SU-DHL-6 (cell line): ENCODE measurements around the gene SCUBE1.
A peak's percentile ranks its signal among the peaks of the same experiment; 100 is the strongest.

ENCODE experiments used
- H2AFZ ChIP-seq: fragments of 200-600 bp; sonication (generic); 2 replicates; pipeline ENCODE4 v1.6.1; 2014; ENCODE audit warnings: low read depth, mild to moderate bottlenecking, moderate library complexity, mixed read lengths, antibody characterized with exemption, low read length; ENCODE audit not compliant: severe bottlenecking
- H3F3A ChIP-seq: fragments of 200-600 bp; shearing (Covaris generic); 2 replicates; pipeline ENCODE4 v1.6.0; 2016; ENCODE audit warnings: antibody characterized with exemption, mild to moderate bottlenecking; ENCODE audit not compliant: insufficient read depth
- H3K27ac ChIP-seq: fragments of 200-600 bp; sonication (generic); 2 replicates; pipeline ENCODE4 v1.5.1; 2016; ENCODE audit warnings: low read depth, mild to moderate bottlenecking, low read length, moderate library complexity, mixed read lengths
- H3K27me3 ChIP-seq: fragments of 200-600 bp; sonication (generic), shearing (Covaris generic); 2 replicates; pipeline ENCODE4 v1.6.0; 2014; ENCODE audit warnings: mild to moderate bottlenecking, low read length
- H3K36me3 ChIP-seq: fragments of 200-600 bp; sonication (generic); 2 replicates; pipeline ENCODE4 v1.6.1; 2014; ENCODE audit warnings: mild to moderate bottlenecking, low read length, mixed read lengths
- H3K4me2 ChIP-seq: fragments of 300-600, 200-600 bp; shearing (Covaris generic), sonication (generic); 2 replicates; pipeline ENCODE4 v1.6.0; 2014; ENCODE audit warnings: low read length, low read depth, mild to moderate bottlenecking; ENCODE audit not compliant: poor library complexity, severe bottlenecking
- H3K4me3 ChIP-seq: fragments of 200-600 bp; sonication (generic); 2 replicates; pipeline ENCODE4 v1.5.1; 2014; ENCODE audit warnings: antibody characterized with exemption, low read length, mild to moderate bottlenecking, mixed read lengths; ENCODE audit not compliant: insufficient read depth, poor library complexity, severe bottlenecking
- H3K79me2 ChIP-seq: fragments of 200-600 bp; sonication (generic); 2 replicates; pipeline ENCODE4 v1.6.1; 2014; ENCODE audit warnings: mild to moderate bottlenecking, low read length, moderate library complexity; ENCODE audit not compliant: insufficient read depth
- H3K9ac ChIP-seq: fragments of 200-600 bp; sonication (generic); 2 replicates; pipeline ENCODE4 v1.7.0; 2014; ENCODE audit warnings: mild to moderate bottlenecking, low read length
- H3K9me2 ChIP-seq: fragments of 200-600 bp; sonication (generic); replicated peaks from 2 replicates; pipeline ENCODE4 v1.6.1; 2014; ENCODE audit warnings: low read length; ENCODE audit not compliant: insufficient read depth
- H3K9me3 ChIP-seq: fragments of 200-600 bp; sonication (generic); 2 replicates; pipeline ENCODE4 v1.6.1; 2014; ENCODE audit warnings: low read length, mixed read lengths; ENCODE audit not compliant: insufficient read depth
- H4K20me1 ChIP-seq: fragments of 200-600 bp; sonication (generic); 2 replicates; pipeline ENCODE4 v1.6.1; 2014; ENCODE audit warnings: low read depth, mild to moderate bottlenecking, antibody characterized with exemption, low read length, moderate library complexity, mixed read lengths
- EZH2phosphoT487 ChIP-seq: fragments of 200-600 bp; sonication (generic), shearing (Covaris generic); conservative IDR thresholded peaks from 2 replicates; pipeline ENCODE4 v1.6.1; 2018; ENCODE audit warnings: mild to moderate bottlenecking, antibody characterized with exemption, low read length, moderate library complexity, mixed read lengths
- TF ChIP-seq, protein P1 (sequence below): fragments of 200-600 bp; sonication (generic); IDR thresholded peaks from one replicate; pipeline ENCODE4 v1.5.1; 2017; ENCODE audit warnings: antibody characterized with exemption, mild to moderate bottlenecking, low read length, moderate library complexity; ENCODE audit not compliant: insufficient read depth, poor library complexity, severe bottlenecking

The SCUBE1 gene

DNA sequence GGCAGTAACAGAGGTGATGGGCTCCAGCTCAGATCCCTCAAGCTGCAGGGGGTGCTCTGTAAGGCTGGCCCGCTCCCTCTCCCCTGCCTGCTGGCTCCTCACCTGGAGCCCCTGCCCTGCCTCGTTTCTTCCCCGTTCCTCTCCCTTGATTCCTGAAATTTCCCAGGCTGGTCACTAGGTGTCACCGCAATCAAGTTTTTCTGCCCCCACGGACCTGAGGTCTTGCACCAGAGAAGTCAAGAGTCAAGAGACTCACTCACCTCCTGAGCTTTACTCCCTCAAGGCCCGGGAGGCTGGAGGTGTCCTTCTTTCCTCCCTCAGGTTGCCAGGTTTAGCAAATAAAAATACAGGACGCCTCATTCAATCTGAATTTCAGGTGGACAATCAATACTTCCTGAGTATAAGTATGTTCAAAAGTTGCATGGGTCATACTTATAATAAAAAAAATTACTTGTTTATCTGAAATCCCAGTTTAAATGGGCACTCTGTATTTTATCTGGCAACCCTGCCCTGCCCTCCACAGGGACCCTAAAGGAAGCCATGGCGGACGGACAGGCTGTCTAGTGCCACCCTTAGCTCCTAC, 69.2 kb downstream of the SCUBE1 start:
- no peak overlapping the region for H3K27ac ChIP-seq
- H3K9me2 ChIP-seq = no peaks in the 10 kb centered on the region
- H3F3A ChIP-seq = no peaks in the 10 kb centered on the region
- no peaks in the 10 kb centered on the region for H4K20me1 ChIP-seq
- no peaks in the 10 kb centered on the region for H3K27me3 ChIP-seq
- H3K9me3 ChIP-seq = no peaks in the 10 kb centered on the region
- H3K4me2 ChIP-seq = no peak overlapping the region
- H3K36me3 ChIP-seq = no peaks in the 10 kb centered on the region
- no peak overlapping the region for H3K4me3 ChIP-seq
- no peak overlapping the region for H2AFZ ChIP-seq
- TF ChIP-seq, protein P1, sequence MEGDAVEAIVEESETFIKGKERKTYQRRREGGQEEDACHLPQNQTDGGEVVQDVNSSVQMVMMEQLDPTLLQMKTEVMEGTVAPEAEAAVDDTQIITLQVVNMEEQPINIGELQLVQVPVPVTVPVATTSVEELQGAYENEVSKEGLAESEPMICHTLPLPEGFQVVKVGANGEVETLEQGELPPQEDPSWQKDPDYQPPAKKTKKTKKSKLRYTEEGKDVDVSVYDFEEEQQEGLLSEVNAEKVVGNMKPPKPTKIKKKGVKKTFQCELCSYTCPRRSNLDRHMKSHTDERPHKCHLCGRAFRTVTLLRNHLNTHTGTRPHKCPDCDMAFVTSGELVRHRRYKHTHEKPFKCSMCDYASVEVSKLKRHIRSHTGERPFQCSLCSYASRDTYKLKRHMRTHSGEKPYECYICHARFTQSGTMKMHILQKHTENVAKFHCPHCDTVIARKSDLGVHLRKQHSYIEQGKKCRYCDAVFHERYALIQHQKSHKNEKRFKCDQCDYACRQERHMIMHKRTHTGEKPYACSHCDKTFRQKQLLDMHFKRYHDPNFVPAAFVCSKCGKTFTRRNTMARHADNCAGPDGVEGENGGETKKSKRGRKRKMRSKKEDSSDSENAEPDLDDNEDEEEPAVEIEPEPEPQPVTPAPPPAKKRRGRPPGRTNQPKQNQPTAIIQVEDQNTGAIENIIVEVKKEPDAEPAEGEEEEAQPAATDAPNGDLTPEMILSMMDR = peak; percentile 53
- TF ChIP-seq EZH2phosphoT487 = no peak
- no peak overlapping the region for H3K9ac ChIP-seq
- H3K79me2 ChIP-seq = no peaks in the 10 kb centered on the region

GRCh38 chr22:43272869-43273318, 70.3 kb downstream of the SCUBE1 start:
- no peak for TF ChIP-seq EZH2phosphoT487
- TF ChIP-seq, protein P1 = no peak
- no peak overlapping the region for H3K9ac ChIP-seq
- H3K9me2 ChIP-seq = no peaks in the 10 kb centered on the region
- no peaks in the 10 kb centered on the region for H3K27me3 ChIP-seq
- no peaks in the 10 kb centered on the region for H3F3A ChIP-seq
- no peak overlapping the region for H3K4me3 ChIP-seq
- no peaks in the 10 kb centered on the region for H3K9me3 ChIP-seq
- H2AFZ ChIP-seq = no peak overlapping the region
- no peaks in the 10 kb centered on the region for H4K20me1 ChIP-seq
- no peak overlapping the region for H3K27ac ChIP-seq
- no peak overlapping the region for H3K4me2 ChIP-seq
- no peaks in the 10 kb centered on the region for H3K36me3 ChIP-seq
- H3K79me2 ChIP-seq = no peaks in the 10 kb centered on the region

GRCh38 chr22:43272301-43272700, 70.9 kb downstream of the SCUBE1 start:
- Histone ChIP-seq H3K9ac (no peak overlapping the region), H2AFZ (no peak overlapping the region), H3K36me3 (no peaks in the 10 kb centered on the region), H3K4me2 (no peak overlapping the region), H3K27ac (no peak overlapping the region), H4K20me1 (no peaks in the 10 kb centered on the region), H3K9me2 (no peaks in the 10 kb centered on the region), H3K79me2 (no peaks in the 10 kb centered on the region), H3K27me3 (no peaks in the 10 kb centered on the region), H3K9me3 (no peaks in the 10 kb centered on the region), H3F3A (no peaks in the 10 kb centered on the region), H3K4me3 (no peak overlapping the region)
- TF ChIP-seq, protein P1 = no peak
- no peak for TF ChIP-seq EZH2phosphoT487
